Measurements from ENCODE around the gene CCDC7. TPM values are rescaled to one million over a fixed set of nuclear protein-coding genes. Genes with fewer than 3 reads are reported as not detected.

CCDC7 gene
- total RNA-seq, 2 donors from 2014 or later = 1.9 to 4.3 TPM

- Mint-ChIP-seq H3K4me3 (no peak overlapping the region), H3K27ac (no peak overlapping the region), H3K27me3 (ENCODE audit: insufficient read depth) (no peaks in the 10 kb centered on the region), H3K36me3 (ENCODE audit: low read depth) (peaks cover 6% of the 10 kb centered on the region), H3K9me3 (no peaks in the 10 kb centered on the region), H3K4me1 (peaks cover 22% of the 10 kb centered on the region)
- no peaks in the 10 kb centered on the region for H3K36me3 ChIP-seq (ENCODE audit: control insufficient read depth, insufficient read depth, low read length)
- no peak for DNase-seq
- TF ChIP-seq CTCF (conservative IDR thresholded peaks at IDR 0.05) = no peak
- H3K4me1 ChIP-seq (ENCODE audit: control insufficient read depth, insufficient read depth, low read length) = peaks cover 4% of the 10 kb centered on the region
- WGBS, 2 experiments (ENCODE audit: insufficient coverage in 1 of 2, insufficient read length in 1 of 2) = 90% methylated on average over 1 of the region's 1 CpG; no CpG with 5 or more reads in 1 of the 2 experiments
- no peak overlapping the region for H3K27ac ChIP-seq (ENCODE audit: low read depth, low read length)
- H3K27me3 ChIP-seq (ENCODE audit: control insufficient read depth, insufficient read depth, low read length, poor library complexity, severe bottlenecking) = no peaks in the 10 kb centered on the region
- no peaks in the 10 kb centered on the region for H3K9me3 ChIP-seq (ENCODE audit: control insufficient read depth, low read length)
- H3K9ac ChIP-seq (ENCODE audit: extremely low read depth, low read length, poor library complexity, severe bottlenecking) = no peak overlapping the region
- H3K4me3 ChIP-seq (ENCODE audit: low read length) = no peak overlapping the region
Observed at GRCh38 chr10:32889631-32890212, 443.8 kb downstream of the CCDC7 start.

GRCh38 chr10:32890444-32890843 is 444.5 kb downstream of the CCDC7 start:
- H3K4me1 Mint-ChIP-seq = peaks cover 17% of the 10 kb centered on the region
- no peak overlapping the region for H3K4me3 Mint-ChIP-seq
- H3K9ac ChIP-seq (ENCODE audit: extremely low read depth, low read length, poor library complexity, severe bottlenecking) = no peak overlapping the region
- H3K27ac ChIP-seq (ENCODE audit: low read depth, low read length) = no peak overlapping the region
- H3K36me3 ChIP-seq (ENCODE audit: control insufficient read depth, insufficient read depth, low read length) = peaks cover 1% of the 10 kb centered on the region
- no peak overlapping the region for H3K27ac Mint-ChIP-seq
- peaks cover 4% of the 10 kb centered on the region for H3K4me1 ChIP-seq (ENCODE audit: control insufficient read depth, insufficient read depth, low read length)
- no peaks in the 10 kb centered on the region for H3K9me3 ChIP-seq (ENCODE audit: control insufficient read depth, low read length)
- H3K9me3 Mint-ChIP-seq = no peaks in the 10 kb centered on the region
- no peak overlapping the region for H3K4me3 ChIP-seq (ENCODE audit: low read length)
- DNase-seq = peak; percentile 38
- peaks cover 9% of the 10 kb centered on the region for H3K36me3 Mint-ChIP-seq (ENCODE audit: low read depth)
- no peak for TF ChIP-seq CTCF (conservative IDR thresholded peaks at IDR 0.05)
- H3K27me3 ChIP-seq (ENCODE audit: control insufficient read depth, insufficient read depth, low read length, poor library complexity, severe bottlenecking) = no peaks in the 10 kb centered on the region
- H3K27me3 Mint-ChIP-seq (ENCODE audit: insufficient read depth) = no peaks in the 10 kb centered on the region
- 80 to 83% methylated on average over 3 of the region's 3 CpGs for WGBS, 2 experiments (ENCODE audit: insufficient coverage in 1 of 2, insufficient read length in 1 of 2)

- Histone ChIP-seq H3K4me3 (ENCODE audit: low read length) (no peak overlapping the region), H3K9me3 (ENCODE audit: control insufficient read depth, low read length) (no peaks in the 10 kb centered on the region), H3K27ac (ENCODE audit: low read depth, low read length) (no peak overlapping the region), H3K4me1 (ENCODE audit: control insufficient read depth, insufficient read depth, low read length) (no peaks in the 10 kb centered on the region), H3K9ac (ENCODE audit: extremely low read depth, low read length, poor library complexity, severe bottlenecking) (no peak overlapping the region), H3K36me3 (ENCODE audit: control insufficient read depth, insufficient read depth, low read length) (peaks cover 10% of the 10 kb centered on the region), H3K27me3 (ENCODE audit: control insufficient read depth, insufficient read depth, low read length, poor library complexity, severe bottlenecking) (no peaks in the 10 kb centered on the region)
- Mint-ChIP-seq H3K9me3 (no peaks in the 10 kb centered on the region), H3K36me3 (ENCODE audit: low read depth) (peaks cover 15% of the 10 kb centered on the region), H3K4me3 (no peak overlapping the region), H3K27me3 (ENCODE audit: insufficient read depth) (no peaks in the 10 kb centered on the region), H3K27ac (no peak overlapping the region), H3K4me1 (peaks cover 8% of the 10 kb centered on the region)
- WGBS, 2 experiments (ENCODE audit: insufficient coverage in 1 of 2, insufficient read length in 1 of 2) = 87 to 95% methylated on average over 3 to 8 of the region's 8 CpGs
- peak; percentile 38 for DNase-seq
- no peak for TF ChIP-seq CTCF (conservative IDR thresholded peaks at IDR 0.05)
Observed at GRCh38 chr10:32891261-32891660, 445.3 kb downstream of the CCDC7 start.

Measured in endodermal cell (in vitro differentiated cells).